ENCODE results near the gene CSNK1A1L.

CSNK1A1L gene
- 0 reads per million in 2 experiments for total RNA-seq

DNA sequence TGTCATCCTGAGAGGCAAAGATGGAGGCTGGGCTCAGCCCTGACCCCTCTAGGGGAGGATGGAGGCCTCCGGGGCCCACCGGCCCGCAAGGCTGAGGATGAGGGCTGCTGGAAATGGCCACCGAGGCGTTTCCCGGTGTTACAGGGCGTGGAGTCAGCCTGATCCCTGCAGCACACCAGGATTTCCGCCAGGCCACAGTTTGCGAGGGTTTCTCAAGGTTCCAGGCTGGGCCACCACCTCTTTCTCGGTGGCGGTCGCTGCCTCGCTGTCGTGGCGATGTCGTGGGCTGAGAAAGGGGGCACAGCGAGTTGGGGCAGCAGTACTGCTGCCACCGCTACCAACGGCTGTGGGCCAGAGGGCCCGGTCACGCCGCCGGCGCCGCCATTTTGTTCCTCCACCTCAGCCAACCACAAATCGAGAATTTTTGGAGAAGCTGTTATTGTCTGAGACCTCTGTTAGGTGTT, at the start of gene CSNK1A1L:
TSS of gene CSNK1A1L (minus strand) at position 414 of the 464 bp plus-strand sequence. CDS start at position 6, 408 bp downstream.
- no peak for DNase-seq (ENCODE audit: low read depth)

DNA sequence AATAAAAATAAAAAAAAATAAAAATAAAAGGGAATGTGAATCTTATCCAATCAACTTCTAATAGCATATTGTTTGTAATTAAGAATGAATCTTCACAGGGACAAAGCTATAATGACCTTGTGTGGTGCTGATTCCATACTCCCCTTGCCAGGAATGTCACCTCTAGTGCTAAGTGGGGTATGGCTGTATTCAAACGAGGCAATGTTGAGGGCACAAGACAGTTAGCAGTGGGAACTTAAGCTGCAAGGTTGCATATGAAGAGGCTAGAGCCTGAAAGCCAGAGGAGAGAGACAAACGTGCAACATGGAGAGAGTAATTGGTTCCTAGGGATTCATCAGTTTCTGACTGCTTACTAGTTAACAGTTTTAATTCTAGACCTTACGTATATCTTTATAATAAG, 43.9 kb upstream of the CSNK1A1L start:
- no peak for DNase-seq (ENCODE audit: low read depth)

DNA sequence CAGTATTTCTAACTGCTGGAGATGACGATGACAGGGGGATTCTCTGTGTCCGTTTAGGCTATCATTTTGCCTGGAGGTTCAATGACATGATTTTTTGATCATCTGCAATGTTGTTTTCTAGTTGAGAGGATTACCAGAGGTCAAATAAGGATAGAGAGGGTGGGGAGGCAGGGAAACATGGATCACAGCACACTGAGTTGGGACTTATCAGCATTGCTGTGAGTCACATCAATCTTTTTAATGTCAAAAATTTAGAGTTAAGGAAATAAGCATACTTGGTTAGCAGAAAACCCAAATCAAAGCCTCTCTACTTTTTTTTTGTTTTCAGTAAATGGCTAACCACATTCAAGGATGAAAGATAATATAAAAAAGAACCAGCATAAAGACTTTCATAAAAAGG, 43.0 kb upstream of the CSNK1A1L start:
- no peak for DNase-seq (ENCODE audit: low read depth)

DNA sequence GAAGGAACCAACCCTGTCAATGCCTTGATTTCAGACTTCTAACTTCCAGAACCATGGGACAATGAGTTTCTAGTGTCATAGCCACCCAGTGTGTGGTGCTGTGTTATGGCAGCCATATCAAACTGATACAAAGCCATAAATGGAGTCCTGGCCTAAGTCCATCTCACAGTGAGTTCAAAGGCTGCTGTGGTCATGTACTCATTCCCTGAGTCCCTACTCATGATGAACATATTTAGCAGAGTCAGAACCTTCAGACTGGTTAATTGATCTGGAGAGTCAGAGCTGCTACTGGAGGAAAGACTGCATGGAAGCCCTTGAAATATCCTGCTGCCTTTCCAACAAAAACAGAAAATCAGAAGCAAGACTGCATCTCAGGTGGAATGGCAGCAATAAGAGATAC, 39.2 kb upstream of the CSNK1A1L start:
- DNase-seq (ENCODE audit: low read depth): no peak

DNA sequence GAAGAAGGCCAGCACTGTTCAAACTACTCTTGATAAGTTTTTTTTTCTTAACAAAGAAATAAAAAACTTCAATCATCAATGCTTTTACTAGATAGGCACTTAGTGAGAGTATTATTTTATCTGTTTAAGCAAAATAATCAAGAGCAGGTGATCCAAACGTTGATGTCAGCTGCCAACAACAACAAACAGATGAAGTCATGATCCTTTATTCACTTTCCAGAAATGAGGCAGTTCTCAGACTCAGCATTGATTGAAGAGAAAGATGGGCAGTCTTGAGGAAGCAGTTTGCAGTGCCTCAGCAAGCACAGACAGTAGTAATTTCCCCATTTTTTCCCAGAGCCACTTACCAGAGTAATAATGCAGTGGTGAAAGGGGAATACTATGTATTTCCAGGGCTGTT, 38.4 kb upstream of the CSNK1A1L start:
- DNase-seq (ENCODE audit: low read depth): no peak

DNA sequence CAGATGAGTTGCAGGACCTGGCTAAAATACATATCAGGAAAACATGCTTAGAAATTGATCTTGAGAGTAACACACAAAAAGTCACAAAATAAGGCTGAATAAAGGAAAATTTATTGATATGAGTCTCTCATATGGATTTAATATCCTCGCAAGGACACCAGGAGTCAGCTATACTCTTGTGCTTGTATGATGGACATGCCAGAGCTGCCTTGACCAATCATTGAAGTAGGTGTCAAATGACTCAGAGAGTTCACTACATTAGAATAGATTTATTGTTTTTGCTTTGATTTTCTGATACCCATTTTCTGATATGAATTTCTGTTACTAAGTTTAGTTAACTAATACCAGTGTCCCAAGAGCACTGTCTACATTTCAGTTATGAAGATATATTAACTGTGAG, 37.4 kb upstream of the CSNK1A1L start:
- DNase-seq (ENCODE audit: low read depth): no peak

DNA sequence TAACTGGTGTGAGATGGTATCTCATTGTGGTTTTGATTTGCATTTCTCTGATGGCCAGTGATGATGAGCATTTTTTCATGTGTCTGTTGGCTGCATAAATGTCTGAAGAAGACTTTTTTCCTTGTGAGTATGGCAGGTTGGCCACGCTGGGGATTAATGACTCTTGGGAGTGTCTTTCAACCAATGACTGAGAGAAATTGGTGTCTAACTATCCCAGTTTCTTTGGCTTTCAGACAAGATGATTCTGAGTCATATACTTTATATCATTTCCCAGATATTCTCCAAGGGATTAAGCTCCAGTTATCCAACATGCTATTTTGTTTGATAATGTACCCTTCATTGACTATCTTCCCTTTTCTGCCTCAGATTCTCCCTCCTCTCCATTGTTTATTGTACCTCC, 35.5 kb upstream of the CSNK1A1L start:
- DNase-seq (ENCODE audit: low read depth): no peak

DNA sequence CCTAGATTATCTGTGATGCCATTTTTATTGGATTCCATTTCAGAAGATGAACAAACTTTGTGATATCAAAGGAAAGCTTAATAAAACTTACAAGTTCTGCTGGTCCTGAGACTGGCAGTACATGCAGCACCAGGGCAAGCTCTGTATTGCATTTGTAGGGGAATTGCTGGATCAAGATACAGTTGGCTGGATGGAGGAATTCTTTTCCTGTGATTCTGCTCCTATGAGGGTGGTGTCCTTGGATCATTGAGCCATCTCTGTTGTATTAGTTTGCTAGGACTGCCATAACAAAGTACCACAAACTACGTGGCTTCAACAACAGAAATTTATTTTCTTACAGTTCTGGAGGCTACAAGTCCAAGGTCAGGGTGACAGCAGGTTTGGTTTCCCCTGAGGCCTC, 33.9 kb upstream of the CSNK1A1L start:
- DNase-seq (ENCODE audit: low read depth): no peak

DNA sequence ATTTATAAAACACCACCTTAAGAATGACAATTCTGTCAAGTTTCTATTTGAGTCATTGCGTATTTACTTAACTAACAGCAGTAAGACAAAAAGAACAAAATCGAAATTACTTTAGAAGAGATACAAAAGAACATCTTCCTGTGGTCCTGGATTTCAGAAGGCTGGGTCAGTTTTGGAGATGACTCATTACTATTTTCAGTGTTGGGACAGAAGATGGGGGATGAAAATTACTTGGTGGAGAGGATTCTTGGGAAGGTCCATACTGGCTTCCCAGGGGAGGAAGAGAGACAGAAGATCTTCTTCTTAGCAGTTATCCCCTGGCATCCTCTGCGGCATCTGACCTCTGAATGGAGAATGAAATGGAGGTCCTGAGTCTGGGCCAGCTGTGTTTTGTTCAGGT, 33.5 kb upstream of the CSNK1A1L start:
- no peak for DNase-seq (ENCODE audit: low read depth)

DNA sequence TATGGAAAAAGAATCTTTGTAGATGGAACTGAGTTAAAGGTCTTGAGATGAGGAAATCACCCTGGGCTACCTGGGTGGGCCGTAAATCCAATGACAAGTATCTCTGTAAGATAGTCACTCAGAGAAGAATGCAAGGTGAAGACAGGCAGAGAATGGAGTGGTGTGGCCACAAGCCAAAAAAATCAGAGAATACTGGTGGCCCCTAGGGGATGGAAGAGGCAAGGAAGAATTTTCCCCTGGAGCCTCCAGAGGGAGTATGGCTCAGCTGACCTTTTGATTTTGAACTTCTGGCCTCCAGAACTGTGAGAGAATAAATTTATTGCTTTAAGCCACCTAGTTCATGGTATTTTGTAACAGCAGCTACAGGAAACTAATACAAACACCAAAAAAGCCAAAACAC, 32.7 kb upstream of the CSNK1A1L start:
- no peak for DNase-seq (ENCODE audit: low read depth)

DNA sequence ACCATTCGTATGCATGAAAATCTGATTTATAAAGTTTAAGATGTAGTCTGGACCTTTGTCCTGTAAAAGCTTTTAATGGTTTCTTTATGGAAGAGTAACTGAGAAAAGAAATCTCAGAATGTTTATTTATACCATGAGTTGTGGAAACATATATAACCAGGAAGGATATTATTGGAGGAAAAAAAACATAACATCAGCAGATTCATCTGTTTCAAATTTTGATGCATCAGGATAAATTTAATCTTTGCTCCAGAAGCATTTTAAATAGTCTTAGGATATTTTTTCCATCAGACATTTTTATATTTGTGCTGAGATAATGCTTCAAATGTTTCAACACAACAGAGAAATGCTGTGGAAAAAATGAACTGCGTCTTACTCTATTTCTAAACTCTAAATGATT, 31.2 kb upstream of the CSNK1A1L start:
- no peak for DNase-seq (ENCODE audit: low read depth)

DNA sequence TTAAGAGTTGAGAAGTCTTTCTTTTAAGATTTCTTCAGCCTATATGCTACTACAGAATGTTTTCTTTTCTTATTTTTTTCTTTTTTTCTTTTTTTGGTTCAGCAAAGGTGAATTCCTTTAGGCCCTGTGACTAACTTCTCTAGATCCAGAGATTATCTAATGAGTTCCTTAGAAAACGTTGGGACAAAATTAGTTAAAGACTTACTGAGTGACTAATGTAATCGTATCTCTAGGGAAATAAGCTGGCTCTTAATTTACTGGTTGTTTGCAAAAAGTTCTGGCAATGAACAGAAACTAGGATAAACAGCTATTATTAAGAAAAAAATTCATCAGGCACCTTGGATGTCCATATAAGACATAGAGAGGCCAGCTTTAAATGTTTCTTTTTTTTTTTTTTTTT, 30.7 kb upstream of the CSNK1A1L start:
- no peak for DNase-seq (ENCODE audit: low read depth)

DNA sequence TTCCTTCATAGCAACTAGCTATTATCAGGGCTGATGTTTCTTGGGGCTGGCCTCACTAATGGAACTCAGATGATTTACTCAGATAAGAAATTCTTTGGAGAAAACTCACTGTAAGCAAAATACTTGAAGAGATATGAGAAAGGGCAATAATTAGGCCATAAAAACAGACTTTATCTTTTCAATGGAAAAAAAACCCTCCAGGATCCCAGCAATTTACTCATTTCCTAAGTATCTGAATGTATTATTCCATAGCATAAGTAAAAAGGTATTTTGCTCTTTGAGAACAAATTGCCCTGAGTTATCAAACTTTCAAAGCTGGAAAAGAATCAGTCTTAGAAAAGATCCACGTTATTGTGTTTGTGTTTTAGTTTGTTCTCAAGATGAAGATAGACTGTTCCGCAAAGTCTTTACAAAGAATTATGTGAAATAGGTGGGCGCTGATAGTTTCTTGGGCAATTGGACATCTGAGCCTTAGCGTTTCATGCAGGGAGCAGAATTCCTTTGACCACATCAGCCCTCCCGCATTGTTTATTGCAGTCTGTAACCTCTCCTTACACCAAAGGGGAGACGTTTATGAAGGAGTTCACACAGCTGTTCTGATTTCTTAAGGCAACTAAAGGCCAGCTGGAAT, 29.1 kb upstream of the CSNK1A1L start:
- no peak for DNase-seq (ENCODE audit: low read depth)

DNA sequence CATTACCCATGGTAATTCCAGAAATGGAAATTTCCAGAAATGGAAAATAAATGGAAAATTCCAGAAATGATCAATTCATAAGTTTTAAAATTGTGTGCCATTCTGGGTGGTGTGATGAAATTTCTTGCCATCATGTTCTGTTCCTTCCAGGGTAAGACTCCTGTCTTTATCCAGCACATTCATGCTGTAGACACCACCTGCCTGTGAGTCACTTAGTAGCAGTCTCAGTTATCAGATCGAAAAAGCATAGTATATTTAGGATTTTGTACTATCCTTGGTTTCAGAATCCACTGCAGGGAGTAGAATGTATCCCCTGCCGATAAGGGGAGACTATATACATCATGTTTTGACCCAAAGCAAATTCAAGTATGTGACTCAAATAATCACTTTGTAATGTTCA, 26.7 kb upstream of the CSNK1A1L start:
- DNase-seq (ENCODE audit: low read depth): no peak

DNA sequence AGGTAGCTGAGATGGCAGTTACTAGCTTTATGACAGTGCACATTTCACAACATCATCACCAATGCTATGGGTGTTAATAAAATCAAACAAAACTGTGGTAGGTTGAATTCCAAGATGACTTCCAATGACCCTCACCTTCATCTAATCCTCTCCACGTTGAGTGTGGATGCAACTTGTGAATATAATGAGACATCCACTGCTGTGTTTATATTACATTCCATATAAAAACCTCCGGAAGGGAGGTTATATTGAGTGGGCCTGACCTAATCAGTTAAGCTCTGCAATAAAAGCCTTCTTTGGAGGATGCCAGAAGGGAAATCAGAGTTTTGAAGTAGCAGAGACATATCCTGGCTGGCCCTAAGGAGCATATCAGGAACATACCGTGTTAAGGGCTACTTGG, 25.6 kb upstream of the CSNK1A1L start:
- no peak for DNase-seq (ENCODE audit: low read depth)

DNA sequence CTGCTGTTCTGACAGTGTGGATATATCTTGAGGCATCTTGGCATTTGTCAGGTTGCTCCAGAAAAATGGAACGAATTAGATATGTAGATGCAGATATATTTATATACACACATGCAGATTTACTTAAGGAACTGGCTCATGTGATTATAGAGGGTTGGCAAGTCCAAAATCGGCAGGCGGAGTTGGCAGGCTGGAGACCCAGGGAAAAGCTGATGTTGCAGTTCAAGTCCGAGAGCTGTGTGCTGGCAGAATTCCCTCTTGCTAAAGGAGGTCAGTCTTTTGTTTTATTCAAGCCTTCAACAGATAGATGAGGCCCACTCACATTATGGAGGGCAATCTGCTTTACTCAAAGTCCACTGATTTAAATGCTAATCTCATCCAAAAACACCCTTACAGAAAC, 24.4 kb upstream of the CSNK1A1L start:
- no peak for DNase-seq (ENCODE audit: low read depth)

DNA sequence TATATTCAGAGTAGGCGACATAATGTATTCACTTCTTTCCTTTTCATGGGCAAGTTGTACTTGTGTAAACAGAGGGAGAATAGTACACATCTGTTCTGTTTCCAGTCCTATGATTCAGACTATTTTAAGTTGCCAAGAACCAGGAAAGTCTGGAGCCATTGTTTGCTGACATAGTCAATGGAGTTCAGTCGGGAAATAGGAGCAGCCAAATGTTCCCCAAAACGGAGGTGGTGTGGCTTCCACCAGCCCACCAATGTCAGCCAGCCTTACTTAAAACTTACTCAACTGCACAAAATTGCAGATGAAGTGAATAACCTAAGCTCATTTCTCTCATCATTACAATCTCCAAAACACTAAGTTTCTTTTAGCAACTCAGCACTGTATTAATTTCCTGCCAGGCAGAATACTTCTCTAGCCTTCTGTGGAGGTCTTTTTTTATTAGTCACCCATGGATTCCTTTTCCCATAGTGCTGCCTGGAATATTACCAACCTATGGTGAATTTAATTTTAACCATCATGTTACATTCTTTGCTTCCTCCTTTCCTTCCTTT, 22.3 kb upstream of the CSNK1A1L start:
- DNase-seq (ENCODE audit: low read depth): no peak

DNA sequence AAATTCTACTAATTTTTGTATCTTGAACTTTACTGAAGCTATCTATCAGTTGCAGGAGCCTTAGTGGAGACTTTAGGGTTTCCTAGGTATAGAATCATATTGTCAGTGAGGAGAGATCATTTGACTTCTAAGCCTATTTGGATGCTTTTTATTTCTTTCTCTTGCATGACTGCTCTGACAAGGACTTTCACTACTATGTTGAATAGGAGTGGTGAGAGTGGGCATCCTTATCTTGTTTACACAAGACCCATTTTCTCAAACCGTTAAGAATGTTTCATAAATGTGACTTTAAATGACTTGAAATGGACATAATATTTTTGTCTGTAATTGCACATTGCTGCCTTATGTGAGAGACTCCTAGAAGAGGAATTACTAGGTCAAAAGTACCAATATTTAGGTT, 17.9 kb upstream of the CSNK1A1L start:
- no peak for DNase-seq (ENCODE audit: low read depth)

DNA sequence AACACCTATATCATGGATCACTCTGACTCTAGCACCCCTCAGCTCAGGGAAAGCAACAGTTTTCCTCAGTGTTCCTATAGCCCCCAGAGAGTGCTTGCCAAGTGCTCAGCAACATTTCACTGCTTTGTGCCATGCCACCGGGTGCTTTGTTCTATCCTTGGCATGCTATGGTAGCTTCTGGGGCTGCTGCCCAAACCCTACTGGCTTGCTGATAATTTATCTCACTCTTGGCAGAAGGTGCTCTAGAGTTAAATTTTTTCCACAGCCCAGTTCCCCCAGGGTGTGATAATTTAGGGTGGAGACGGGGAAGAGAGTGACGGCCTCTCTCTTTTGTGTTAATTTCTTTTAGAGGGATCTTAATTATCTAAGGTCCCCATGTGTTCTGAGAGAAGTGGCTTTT, 12.6 kb upstream of the CSNK1A1L start:
- DNase-seq (ENCODE audit: low read depth): no peak

DNA sequence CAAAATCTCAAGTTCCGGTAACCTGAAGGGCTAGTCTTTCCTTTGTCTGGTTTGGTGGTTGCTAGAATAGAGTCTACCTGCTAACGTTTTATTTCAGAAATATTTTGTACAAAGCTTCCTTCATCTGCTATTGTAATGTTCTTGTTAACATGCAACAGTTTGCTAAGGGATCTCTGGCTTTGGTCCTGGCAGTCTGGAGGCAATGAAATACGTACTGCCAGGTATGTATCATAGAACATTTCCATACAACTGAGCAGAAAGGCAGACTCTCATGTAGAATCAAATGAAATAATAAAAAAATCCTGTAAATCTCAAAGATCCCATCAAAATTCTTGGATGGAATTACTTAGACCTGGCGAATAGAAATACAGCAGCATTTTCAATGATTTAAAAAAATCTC, 8.8 kb upstream of the CSNK1A1L start:
- DNase-seq (ENCODE audit: low read depth): no peak

DNA sequence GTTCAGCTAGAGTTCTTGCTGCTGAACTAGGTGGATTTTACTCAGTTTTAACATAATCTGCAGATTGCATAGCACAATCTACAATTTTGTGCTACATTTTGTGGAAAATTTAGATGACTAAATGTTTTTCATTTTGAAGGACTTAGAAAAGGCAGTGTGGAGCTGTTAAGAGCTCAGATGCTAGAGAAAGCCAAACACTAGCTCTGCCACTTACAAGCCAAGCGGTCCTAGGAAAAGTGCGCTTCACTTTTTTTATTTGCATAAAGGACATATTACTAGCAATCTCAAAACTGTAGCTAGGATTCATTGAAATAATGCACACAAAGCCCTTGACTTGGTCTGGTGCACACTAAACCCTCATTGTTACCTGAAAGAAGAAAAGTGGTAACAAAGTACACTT, 8.1 kb upstream of the CSNK1A1L start:
- DNase-seq (ENCODE audit: low read depth): no peak

DNA sequence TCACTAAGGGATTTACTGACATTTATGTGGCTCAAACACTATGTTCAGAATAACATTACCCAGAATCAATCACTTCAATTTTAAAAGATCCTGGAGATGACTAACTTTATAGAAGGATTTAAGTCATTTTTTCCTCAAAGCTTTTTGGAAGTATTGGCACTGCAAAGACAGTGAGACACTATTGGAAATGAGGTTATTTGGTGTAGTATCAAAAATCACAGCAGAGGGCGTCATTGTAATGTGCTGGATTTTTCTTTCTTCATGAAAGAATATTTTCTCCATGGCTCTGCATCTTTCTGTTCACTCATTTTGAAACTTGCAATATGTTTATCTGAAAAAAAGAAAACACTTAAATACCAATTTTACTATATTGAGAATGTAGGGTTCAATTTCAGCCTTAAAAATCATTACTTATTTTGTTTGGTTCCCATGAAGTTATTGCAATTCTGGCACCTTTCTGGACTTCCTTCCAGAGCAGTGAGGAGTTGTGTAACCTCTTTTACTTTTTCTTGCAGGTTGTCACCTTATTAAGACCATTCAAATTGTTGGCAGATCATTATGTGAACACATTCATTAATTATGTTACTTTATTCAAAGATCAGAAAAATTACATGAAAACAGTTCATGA, 3.7 kb upstream of the CSNK1A1L start:
- DNase-seq (ENCODE audit: low read depth): no peak

DNA sequence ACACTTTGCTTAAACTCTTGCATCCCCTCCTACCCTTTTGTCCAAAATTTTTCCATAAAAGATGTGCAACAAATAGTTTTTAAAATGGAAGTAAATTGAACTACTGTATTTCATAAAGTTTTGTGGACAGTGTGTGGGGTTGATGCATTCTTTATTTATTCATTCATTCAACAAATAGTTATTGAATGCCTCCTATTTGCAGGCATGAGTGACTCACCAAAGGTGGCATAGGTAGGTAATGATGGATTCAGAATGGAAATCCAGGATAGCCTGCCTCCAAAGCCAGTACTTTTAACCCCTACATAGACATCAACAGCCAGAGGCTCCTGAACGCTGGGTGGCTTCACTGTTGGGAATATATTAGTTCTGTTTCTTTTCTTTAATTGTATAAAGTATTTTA, 2.4 kb upstream of the CSNK1A1L start:
- no peak for DNase-seq (ENCODE audit: low read depth)

DNA sequence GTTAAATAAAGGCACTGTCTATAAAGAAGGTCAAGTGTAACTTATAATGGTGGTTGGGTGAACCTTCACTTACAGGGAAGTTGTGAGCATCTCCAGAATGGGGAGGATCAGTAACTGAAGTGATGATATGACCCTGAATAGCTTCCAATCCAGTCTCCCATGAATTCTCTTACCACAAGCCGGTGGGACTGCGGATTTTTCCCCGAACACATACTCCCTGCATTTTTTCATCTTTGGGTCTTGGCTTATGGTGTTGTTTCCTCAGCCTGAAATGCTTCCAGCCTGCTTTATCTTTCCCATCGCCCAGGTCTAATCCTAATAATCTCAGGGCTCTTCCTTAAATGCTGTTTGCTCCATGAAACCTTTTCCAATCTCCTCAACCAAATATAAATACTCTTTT, 2.0 kb upstream of the CSNK1A1L start:
- no peak for DNase-seq (ENCODE audit: low read depth)

All from T follicular helper cell (primary cell).